Neural crest cell (in vitro differentiated cells): ENCODE data around the gene RNH1. TPM values are rescaled to one million over a fixed set of nuclear protein-coding genes. Genes with fewer than 3 reads are reported as not detected.

ENCODE experiments used
- DNase-seq: peaks from one replicate; pipeline ENCODE4 v3.0.0; 2021; ENCODE audit warnings: low read depth, mixed read lengths, low spot score
- H3K27ac Mint-ChIP-seq: one replicate; pipeline ENCODE4 v1.8.0; 2021; ENCODE audit warnings: mild to moderate bottlenecking, mixed read lengths; ENCODE audit not compliant: unreplicated experiment
- H3K27me3 Mint-ChIP-seq: 2 replicates; pipeline ENCODE4 v1.8.0; 2021; ENCODE audit warnings: low read depth, mild to moderate bottlenecking, mixed read lengths
- H3K36me3 Mint-ChIP-seq: 2 replicates; pipeline ENCODE4 v1.8.0; 2021; ENCODE audit warnings: low read depth, mild to moderate bottlenecking, mixed read lengths
- H3K4me1 Mint-ChIP-seq: 2 replicates; pipeline ENCODE4 v1.8.0; 2021; ENCODE audit warnings: mixed read lengths
- H3K4me3 Mint-ChIP-seq: one replicate; pipeline ENCODE4 v1.8.0; 2021; ENCODE audit warnings: mild to moderate bottlenecking, mixed read lengths
- H3K9me3 Mint-ChIP-seq: 2 replicates; pipeline ENCODE4 v1.8.0; 2021; ENCODE audit warnings: mixed read lengths
- total RNA-seq: library from RNA; stranded (reverse); gene quantifications from 2 replicates; pipeline ENCODE4 v1.2.1, GENCODE V29; 2021
- TF ChIP-seq, protein P1 (sequence below): fragments of 200-600 bp; sonication (generic); conservative IDR thresholded peaks from 2 replicates; pipeline ENCODE4 v1.5.0; 2021; ENCODE audit warnings: antibody characterized with exemption, mild to moderate bottlenecking

The RNH1 gene
- total RNA-seq, 1 donor from 2014 or later: 71.1 TPM

DNA sequence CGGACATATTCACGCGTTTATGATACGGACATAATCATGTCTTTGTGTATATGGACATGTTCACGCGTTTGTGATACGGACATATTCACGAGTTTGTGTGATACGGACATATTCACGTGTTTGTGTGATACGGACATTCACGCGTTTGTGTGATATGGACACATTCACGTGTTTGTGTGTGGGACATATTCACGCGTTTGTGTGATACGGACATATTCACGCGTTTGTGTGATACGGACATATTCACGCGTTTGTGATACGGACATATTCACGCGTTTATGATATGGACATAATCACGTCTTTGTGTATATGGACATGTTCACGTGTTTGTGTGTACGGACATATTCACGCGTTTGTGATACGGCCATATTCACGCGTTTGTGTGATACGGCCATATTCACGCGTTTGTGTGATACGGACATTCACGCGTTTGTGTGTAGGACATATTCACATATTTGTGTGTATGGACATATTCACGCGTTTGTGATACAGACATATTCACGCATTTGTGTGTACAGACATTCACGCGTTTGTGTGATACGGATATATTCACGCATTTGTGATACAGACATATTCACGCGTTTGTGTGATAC lies 32.0 kb downstream of the RNH1 start:
- H3K36me3 Mint-ChIP-seq: no peaks in the 10 kb centered on the region
- no peak overlapping the region for H3K27ac Mint-ChIP-seq
- no peaks in the 10 kb centered on the region for H3K9me3 Mint-ChIP-seq
- TF ChIP-seq, protein P1, sequence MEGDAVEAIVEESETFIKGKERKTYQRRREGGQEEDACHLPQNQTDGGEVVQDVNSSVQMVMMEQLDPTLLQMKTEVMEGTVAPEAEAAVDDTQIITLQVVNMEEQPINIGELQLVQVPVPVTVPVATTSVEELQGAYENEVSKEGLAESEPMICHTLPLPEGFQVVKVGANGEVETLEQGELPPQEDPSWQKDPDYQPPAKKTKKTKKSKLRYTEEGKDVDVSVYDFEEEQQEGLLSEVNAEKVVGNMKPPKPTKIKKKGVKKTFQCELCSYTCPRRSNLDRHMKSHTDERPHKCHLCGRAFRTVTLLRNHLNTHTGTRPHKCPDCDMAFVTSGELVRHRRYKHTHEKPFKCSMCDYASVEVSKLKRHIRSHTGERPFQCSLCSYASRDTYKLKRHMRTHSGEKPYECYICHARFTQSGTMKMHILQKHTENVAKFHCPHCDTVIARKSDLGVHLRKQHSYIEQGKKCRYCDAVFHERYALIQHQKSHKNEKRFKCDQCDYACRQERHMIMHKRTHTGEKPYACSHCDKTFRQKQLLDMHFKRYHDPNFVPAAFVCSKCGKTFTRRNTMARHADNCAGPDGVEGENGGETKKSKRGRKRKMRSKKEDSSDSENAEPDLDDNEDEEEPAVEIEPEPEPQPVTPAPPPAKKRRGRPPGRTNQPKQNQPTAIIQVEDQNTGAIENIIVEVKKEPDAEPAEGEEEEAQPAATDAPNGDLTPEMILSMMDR: no peak
- H3K4me1 Mint-ChIP-seq: no peaks in the 10 kb centered on the region
- H3K27me3 Mint-ChIP-seq: no peaks in the 10 kb centered on the region
- DNase-seq: no peak
- H3K4me3 Mint-ChIP-seq: no peak overlapping the region

DNA sequence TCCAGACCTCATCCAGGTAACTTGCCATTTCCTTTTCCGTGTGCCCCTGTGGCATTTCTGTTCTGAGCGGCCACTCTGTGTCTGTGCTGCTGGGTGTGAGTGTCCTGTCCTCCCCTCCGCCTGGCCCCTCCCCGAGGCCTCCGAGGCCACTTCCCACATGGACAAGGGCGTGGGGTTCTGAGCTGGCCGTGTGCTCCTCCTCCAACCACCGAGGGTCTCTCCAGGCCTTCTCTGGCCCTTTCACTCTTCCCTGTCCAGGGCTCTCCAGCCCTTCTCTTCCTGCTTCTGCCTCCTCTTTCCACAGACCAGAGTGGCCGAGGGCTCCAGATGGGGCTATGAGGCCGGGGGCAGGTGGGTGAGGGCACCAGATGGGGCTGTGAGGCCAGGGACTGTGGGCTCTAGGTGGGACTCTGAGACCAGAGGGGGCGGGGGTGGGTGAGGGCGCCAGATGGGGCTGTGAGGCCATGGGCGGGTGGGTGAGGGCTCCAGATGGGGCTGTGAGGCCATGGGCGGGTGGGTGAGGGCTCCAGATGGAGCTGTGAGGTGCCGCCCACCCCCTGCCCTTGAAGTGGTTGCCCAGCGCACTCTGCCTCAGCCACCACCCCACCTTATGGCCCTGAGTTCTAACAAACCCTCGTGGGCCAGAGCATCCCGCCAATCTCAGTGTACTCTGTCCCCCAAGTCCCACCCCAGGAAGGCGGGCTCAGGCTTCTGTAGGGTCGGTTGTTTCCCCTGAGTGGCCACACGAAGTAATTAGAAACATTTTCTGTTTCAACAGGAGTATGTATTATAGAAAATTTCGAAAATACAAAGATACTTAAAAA lies 32.9 kb downstream of the RNH1 start:
- Mint-ChIP-seq H3K36me3 (no peaks in the 10 kb centered on the region), H3K9me3 (no peaks in the 10 kb centered on the region), H3K4me3 (no peak overlapping the region), H3K4me1 (peaks cover 6% of the 10 kb centered on the region), H3K27ac (no peak overlapping the region), H3K27me3 (no peaks in the 10 kb centered on the region)
- DNase-seq: no peak
- TF ChIP-seq, protein P1: no peak

DNA sequence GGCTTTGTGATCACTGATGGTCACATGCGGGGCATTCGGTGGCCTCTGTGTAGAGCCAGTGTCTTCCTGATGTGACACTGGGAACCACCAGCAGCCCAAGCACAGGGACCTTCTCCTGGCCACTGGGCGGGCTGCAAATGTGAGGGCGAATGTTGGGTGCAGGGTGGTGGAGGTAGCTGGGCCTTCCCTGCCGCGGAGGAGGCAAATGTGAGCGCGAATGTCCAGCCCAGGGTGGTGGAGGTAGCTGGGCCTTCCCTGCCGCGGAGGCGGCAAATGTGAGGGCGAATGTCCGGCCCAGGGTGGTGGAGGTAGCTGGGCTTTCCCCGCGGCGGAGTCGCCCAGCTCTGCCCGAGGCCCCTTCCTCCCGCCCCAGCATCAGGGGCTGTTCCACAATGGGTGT lies 33.6 kb downstream of the RNH1 start:
- Mint-ChIP-seq H3K27ac (no peak overlapping the region), H3K4me3 (no peak overlapping the region), H3K27me3 (no peaks in the 10 kb centered on the region), H3K4me1 (peaks cover 9% of the 10 kb centered on the region), H3K36me3 (no peaks in the 10 kb centered on the region), H3K9me3 (no peaks in the 10 kb centered on the region)
- TF ChIP-seq, protein P1: no peak
- no peak for DNase-seq

DNA sequence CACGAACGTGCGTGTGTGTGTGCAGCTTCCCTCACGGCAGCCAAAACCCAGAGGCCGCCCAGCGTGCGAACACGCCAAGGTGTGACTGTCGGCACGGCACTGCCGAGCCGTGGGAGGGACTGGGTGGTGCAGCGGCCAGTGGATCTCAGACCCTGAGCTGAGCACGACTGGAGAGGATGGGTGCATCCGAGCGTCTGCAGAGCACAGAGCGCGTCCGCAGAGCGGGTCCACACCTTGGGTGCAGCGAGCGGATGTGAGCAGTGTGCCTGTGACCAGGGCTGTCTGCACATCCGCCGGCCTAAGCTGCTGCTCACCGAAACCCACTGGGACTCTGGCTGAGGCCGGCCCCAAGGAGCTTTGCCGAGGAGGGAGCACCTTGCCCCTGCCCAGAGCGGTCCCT lies 34.2 kb downstream of the RNH1 start:
- Mint-ChIP-seq H3K36me3 (no peaks in the 10 kb centered on the region), H3K27ac (no peak overlapping the region), H3K4me3 (no peak overlapping the region), H3K27me3 (no peaks in the 10 kb centered on the region), H3K4me1 (peaks cover 15% of the 10 kb centered on the region), H3K9me3 (no peaks in the 10 kb centered on the region)
- TF ChIP-seq, protein P1: no peak
- DNase-seq: no peak

DNA sequence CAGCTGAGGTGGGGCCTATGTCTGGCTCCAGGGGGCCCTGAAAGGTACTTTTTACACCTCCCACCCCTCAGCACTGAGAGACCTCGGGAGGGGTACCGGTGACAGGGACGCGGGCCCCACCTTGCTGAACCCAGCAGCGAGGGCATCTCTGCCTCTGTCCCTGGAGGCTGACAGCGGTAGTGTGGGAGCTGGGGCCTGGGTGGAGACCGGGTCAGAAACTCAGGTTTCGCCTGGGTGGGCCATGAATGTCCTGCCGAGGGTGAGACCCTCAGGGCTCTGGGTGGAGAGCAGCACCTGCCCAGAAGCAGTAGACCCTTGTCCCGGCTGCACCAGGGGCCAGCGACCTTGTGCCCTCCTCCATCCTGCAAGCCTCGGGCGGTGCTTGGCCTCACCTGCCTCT lies 34.8 kb downstream of the RNH1 start:
- no peak overlapping the region for H3K4me3 Mint-ChIP-seq
- no peaks in the 10 kb centered on the region for H3K36me3 Mint-ChIP-seq
- TF ChIP-seq, protein P1: peak; percentile 29
- no peaks in the 10 kb centered on the region for H3K9me3 Mint-ChIP-seq
- DNase-seq: no peak
- no peak overlapping the region for H3K27ac Mint-ChIP-seq
- H3K4me1 Mint-ChIP-seq: peaks cover 15% of the 10 kb centered on the region
- no peaks in the 10 kb centered on the region for H3K27me3 Mint-ChIP-seq
